Activated T-cell treated with anti-CD3 and anti-CD28 coated beads for 48 hours (primary cell): Measurements from ENCODE around the gene PRKD3.
"Not testable (repeated sequence)": the region's sequence is repeated elsewhere in the genome, so short reads cannot be mapped to it uniquely, and the experiment has no call there.

Source experiments
- DNase-seq: peaks from one replicate; pipeline ENCODE4 v3.0.0-alpha.2; 2020; ENCODE audit warnings: low read depth

PRKD3 gene

DNA sequence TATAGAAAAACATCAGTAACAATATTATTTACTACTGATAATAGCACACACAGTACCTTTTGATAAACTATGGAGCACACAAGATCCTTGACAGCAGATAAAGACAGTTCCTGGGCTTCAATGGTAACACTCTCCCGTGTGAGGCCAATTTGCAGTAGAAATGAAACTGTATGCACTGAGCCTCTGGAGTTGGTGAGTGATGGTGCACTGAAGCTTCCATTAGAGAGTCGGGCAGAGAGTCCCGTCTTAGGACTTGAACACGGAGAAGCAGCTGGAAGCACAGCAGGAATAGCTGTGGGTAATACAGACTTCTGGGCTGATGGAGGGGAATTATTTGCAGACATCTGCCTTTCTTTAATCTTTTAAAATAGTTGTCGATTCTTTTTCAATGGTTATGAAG is 8.5 kb downstream of the PRKD3 start:
- DNase-seq = no peak

DNA sequence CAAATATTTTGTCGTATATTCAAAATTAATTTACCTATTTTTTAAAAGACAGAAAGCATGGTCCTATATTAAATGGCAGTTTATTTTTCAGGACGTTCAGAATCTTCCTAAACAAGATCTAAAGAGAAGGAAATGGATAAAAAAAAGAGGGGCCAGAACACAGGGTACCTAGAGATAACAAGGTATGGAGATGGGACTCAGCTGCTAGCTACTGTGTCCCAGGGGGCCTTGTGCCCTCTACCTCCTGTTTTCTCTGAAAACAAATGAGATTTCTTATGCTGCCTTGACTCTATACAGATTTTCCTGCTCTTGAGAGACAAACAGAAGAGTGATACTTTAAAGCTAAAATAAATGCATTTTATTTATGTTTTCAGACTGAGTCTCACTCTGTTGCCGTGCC is 9.3 kb downstream of the PRKD3 start:
- no peak for DNase-seq

DNA sequence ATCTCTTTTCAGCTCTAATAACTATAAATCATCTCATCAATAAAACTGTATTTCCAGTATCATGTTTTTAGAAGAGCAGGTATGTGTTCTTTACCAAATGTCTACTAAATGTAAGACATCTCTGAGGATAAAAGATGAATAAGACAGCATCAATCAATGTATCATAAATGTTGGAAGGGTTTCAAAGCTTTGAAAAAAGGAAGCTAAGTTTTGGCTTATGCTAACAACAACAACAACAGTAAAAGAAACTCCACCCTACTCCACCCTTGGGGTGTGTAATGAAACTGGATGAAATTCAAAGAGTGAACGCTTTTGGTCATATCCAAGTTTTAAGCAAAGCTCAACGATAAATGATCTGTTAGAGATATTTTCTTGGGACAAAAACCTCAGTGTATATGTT is 17.1 kb downstream of the PRKD3 start:
- no peak for DNase-seq

DNA sequence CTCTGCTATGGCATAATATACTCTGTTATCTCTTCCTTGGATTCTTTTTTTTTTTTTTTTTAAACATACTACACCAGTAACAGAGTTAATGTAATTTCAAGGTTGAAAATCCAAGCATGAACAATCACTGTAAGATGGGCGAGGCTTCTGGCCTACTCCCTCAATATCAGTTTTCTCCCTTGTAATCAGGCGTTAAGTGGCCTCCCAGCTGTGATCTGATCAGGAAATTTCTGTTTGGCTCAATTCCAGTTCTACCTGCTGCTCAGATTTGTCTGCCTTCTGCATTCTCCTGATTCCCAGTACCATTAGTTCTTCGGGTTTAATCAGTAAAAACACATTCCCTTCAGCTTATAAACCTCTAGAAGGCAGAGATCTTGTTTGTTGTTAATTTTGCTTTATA is 18.6 kb downstream of the PRKD3 start:
- no peak for DNase-seq

DNA sequence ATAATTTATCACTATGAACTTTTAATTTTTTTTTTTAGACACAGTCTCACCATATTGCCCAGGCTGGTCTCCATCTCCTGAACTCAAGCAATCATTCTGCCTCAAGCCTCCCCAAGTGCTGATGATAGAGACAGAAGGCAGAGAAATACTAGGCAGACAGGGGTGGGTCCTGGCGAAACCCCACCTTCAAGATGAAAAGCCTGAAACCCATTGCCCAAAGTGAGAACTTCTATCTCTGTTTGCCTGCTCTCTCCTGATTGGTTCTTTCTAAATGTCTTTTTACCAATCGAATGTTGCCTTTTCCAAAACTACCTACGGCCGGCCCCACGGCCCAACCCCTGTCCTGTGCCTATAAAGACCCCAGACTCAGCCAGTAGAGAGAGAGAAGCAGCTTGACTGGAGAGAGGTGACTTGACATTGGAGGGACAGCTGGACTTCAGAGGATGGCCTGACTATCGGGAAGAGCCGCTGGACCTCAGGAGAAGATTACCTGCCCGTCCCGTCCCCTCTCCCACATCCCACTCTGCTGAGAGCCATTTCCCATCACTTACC is 21.9 kb downstream of the PRKD3 start:
- no peak for DNase-seq

DNA sequence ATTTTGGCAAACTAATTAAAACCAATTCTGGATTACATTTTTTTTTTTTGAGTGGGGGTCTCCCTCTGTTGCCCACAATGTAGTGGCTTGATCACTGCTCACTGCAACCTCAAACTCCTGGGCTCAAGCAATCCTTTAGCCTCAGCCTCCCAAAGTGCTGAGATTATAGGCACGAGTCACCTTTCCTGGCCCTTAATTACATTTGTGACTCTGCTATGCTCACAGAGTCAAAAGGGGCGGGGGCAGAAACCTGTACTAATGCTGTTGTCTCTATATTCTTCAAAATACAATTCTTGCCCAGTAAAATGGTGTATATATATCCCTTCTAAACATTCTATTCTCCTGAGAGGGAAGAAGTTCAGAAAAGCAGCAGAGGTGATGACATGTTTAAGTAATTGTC is 23.2 kb downstream of the PRKD3 start:
- DNase-seq = no peak

DNA sequence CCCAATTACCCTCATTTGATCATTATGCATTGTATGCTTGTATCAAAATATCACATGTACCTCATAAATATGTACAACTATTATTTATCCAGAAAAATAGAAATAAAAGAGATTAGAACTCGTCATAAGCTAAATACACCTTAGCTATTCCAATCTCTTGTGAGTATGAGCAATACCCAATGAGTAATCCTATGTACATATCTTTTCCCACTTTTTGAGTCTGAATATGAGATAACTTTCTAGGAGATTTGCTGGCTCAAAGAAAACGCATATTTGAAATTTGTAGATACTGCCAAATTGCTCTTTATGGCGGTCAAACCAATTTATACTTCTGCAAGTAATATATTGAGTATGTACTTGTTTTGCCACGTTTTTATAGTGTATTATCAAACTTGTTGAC is 24.1 kb downstream of the PRKD3 start:
- no peak for DNase-seq

DNA sequence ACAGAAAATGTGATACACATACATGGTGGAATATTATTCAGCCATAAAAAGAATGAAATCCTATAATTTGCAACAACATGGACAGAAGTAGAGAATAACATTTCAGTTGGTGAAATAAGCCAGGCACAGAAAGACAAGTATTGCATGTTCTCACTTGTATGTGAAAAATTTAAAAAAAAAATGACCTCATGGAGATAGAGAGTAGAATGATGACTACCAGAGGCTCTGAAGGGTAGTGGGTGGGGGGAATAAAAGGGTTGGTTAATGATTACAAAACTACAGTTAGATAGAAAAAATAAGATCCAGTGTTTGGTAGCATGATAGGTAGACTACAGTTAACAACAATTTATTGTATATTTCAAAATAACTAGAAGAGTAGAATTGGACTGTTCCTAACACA is 24.5 kb downstream of the PRKD3 start:
- DNase-seq = no peak

DNA sequence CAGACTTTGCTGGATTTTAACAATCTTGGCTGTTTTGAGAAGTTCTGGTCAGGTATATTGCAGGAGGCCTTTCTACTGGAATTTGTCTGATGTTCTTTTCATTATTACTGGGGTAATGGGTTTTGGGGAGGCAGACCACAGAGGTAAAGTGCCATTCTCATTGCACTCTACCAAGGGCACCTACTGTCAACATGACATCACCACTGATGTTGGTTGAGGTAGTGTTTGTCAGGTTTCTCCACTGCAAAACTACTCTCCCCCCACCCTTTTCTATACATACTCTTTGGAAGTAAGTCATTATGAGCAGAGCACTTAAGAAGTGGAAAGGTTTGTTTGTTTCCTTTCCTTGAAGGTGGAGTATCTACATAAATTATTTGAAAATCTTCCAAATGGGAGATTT is 27.0 kb downstream of the PRKD3 start:
- DNase-seq = no peak

DNA sequence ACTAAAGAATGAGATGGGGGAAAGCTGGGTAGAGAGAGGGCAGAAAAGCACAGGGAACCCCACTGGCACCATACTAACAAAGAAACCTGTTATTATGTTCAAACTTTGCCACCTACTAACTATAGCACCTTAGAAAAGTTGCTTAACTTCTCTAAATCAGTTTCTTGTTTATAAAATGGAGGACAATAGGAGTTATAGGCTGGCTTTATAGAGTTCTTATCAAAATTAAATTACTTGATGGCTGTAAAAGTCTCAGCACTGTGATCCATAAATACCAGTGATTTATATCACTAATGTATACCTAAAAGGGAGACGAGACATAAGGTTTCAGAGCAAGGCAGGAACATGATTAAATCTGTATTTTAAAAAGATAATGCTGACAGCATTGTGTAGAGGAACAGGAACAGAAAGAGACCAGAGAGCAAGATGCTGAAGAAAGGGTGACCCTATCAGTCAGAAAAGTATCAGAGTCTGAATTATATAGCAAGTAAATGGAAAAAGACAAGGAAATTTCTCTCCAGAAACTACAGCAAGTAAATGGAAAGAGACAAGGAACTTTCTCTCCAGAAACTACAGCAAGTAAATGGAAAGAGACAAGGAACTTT is 29.1 kb downstream of the PRKD3 start:
- no peak for DNase-seq

DNA sequence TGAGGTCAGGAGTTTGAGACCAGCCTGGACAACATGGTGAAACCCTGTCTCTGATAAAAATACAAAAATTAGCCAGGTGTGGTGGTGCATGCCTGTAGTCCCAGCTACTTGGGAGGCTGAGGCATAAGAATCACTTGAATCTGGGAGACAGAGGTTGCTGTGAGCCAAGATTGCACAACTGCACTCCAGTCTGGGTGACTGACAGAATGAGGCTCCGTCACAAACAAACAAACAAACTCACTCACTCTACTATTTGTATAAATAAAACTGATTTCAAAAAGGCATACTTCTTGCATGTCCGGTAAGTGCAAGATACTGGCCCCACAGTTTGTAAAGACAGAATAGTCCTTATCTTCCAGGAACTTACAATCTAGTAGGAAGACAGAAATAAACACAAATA is 29.8 kb downstream of the PRKD3 start:
- not testable (repeated sequence) for DNase-seq

DNA sequence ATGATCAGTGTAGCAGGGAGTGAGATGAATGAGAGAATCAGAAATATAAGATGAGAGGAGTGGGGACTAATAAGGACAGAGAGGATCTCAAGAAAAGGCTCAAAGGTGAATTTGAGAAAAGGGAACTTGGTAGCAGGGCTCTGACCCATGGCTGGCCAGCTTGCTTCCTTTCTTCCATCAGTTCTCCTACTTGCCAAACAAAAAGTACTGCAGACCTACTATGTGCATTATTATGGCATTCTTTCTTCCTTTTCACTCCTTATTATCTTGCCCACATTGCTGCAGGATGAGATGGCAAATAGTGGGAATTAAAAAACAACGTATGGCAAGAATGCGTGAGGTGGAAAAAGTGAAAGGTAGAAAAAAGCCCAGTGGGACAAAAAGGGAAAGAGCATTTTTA is 33.0 kb downstream of the PRKD3 start:
- no peak for DNase-seq

DNA sequence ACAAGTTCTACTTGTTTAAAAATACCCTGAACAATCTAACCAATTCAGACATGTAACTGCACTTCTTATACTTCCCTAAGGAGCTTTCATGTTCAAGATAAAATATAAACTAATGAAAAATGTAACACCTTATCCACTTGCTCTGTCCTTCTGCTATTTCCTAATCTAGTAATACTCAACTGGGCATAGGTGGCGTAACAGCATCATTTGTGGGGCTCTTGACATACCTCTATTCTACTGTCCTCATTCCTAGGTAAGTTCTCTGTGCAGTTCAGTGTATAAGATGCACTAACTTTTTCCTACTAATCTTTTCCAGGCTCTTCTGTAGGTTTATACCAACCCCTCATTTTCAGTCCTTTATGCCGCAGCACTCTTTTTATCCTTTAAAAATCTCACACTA is 36.7 kb downstream of the PRKD3 start:
- no peak for DNase-seq

DNA sequence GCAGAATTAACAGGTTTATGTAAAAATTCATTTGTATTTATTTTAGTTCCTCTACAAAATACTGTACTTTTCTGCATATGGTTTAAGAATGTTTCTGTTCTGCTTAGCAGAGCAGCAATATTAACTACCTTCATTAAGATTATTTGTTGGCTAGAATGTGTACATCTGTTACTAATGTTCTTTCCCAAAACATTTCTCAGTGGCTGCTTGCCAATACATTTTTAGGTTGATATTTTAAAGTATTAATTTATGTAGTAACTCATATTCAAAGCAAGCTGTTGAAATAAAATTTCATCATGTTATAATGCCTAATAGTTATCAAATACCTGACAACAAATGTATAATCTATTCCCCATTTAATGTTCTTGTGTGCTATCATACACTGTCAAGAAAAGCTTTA is 40.3 kb downstream of the PRKD3 start:
- DNase-seq = no peak

DNA sequence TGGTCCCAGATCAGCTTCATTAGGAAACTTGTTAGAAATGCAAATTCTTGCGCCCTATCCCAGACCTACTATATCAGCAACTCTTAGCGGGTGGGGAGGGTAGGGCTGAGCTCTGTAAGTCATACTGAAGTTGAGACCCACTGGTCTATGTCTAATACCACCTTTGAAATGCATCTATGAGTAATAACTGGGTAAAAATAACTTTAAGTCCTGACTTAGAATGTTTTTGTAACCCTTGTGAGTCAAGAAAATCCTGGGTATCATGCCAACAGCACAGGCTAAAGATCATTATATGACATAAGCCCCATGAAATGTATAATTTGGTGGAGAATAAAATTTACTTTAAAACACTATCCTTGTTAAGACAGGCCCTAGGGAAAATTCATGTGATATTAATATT is 41.4 kb downstream of the PRKD3 start:
- no peak for DNase-seq

DNA sequence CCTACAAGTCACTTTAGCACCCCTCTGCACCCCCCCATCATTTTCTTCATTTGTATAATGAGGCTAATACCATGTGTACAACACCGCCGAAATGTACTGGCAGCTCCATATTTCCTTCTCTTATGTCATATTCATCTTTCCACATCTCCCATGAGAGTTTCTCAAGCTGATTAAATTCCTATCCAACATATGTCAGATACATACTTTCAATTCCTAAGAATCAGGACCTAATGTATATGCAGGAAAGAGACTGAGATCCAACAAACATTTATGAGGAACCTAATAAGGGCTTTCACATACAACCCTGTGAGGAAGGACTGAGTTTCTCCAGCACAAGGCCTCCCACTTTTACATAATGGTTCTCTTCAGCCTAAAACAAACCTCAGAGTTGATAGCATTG is 41.9 kb downstream of the PRKD3 start:
- no peak for DNase-seq

DNA sequence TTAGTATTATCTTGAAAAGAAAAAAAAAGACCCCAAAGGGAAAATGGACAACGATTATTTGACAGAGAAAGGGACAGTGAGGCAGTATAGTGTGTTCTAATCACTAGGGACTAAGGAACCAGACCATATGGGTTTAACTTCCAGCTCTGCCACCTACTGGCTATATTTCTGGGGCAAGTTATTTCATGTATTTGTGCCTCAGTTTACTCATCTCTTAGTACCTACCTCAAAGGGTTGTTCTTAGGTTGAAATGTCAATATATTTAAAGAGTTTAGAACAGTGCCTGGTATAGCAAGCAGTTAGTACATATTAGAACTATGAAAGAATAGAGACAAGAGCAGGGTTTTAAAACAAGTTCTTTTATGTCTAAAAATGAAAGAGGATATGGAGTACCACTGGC is 42.7 kb downstream of the PRKD3 start:
- no peak for DNase-seq

DNA sequence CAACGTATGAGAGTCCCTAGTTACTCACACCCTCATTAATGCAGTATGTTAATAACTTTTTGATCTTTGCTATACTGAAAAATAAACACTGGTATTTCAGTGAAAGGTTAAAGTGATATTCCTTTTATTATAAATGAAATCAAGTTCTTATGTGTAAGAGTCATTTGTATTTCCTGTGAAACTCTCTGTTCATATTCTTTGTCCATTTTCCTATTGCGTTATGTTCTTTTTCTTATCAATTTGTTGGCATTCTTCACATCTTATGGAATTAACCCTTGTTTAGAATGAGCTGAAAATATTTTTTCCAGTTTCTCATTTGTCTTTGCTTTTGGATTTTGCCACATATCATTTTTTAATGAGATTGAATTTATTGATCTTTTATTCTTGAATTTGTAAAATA is 48.3 kb downstream of the PRKD3 start:
- DNase-seq = no peak
